Measurements from ENCODE around the gene SEC23IP.
"Not testable (repeated sequence)": the region's sequence is repeated elsewhere in the genome, so short reads cannot be mapped to it uniquely, and the experiment has no call there.

GRCh38 chr10:119883901-119884611 lies 8.5 kb upstream of the SEC23IP start:
- TF ChIP-seq ZNF561 (tag by site-specific recombination; IDR thresholded peaks at IDR 0.05; ENCODE audit: borderline replicate concordance); ZBTB49 (tag by site-specific recombination; IDR thresholded peaks at IDR 0.05; ENCODE audit: low read depth); ZNF391 (tag by site-specific recombination; IDR thresholded peaks at IDR 0.05; ENCODE audit: borderline replicate concordance, low read depth); CTCF (tag by site-specific recombination; IDR thresholded peaks at IDR 0.05); ZNF324 (tag by site-specific recombination; IDR thresholded peaks at IDR 0.05); ZNF76 (tag by site-specific recombination; IDR thresholded peaks at IDR 0.05; ENCODE audit: borderline replicate concordance, low read depth): not testable (repeated sequence)
